HepG2 (cell line): Measurements from ENCODE around the gene API5. TPM values are rescaled to one million over a fixed set of nuclear protein-coding genes. Genes with fewer than 3 reads are reported as not detected.

ENCODE experiments used
- ATAC-seq: fragments of 200-7000 bp; cut with Tn5 transposase; 3 replicates; pipeline ENCODE4 v1.9.1; 2020; ENCODE audit warnings: mild to moderate bottlenecking, moderate library complexity
- BruUV-seq: library from RNA; stranded (reverse); fragments of 400-500 nt; replicated peaks from 2 replicates; lab custom pipeline; 2021; lab: Mats Ljungman, UMichigan
- CTCF ChIA-PET: fragments of 300-600 bp; formaldehyde crosslinking; extraction: SDS; loops from one replicate; lab custom pipeline; 2021; ENCODE audit warnings: low total read pairs, inconsistent platforms, low intra/inter-chr PET ratio; lab: Yijun Ruan, JAX
- POLR2A ChIA-PET: fragments of 350-600 bp; sonication (Branson Sonifier 250); formaldehyde crosslinking; loops from one replicate; lab custom pipeline; 2020; ENCODE audit warnings: antibody characterized with exemption, inconsistent platforms; lab: Yijun Ruan, JAX
- DNase-seq: peaks from one replicate; pipeline ENCODE4 v3.0.0-alpha.2; 2015; ENCODE audit warnings: low spot score
- FAIRE-seq: peaks from 3 replicates; lab custom pipeline; 2011; peaks lifted over from hg19 to GRCh38; lab: Jason Lieb, UNC
- H2AFZ ChIP-seq: one replicate; pipeline ENCODE4 v1.6.1; 2011; ENCODE audit warnings: low read length, inconsistent platforms
- H3K27ac ChIP-seq: fragments of 300-600 bp; 3 replicates; pipeline ENCODE4 v1.8.0; 2011; ENCODE audit warnings: mixed run types, mild to moderate bottlenecking, mixed read lengths, low read length, inconsistent platforms; ENCODE audit not compliant: insufficient read depth; ENCODE audit errors: extremely low read length
- H3K27me3 ChIP-seq, 2 experiments: fragments of 200-600 bp in 1 of 2; 2 replicates in 1 of 2; 3 replicates in 1 of 2; pipeline versions ENCODE4 v1.6.0 to v1.8.0; 2011; ENCODE audit warnings: low read length in 2 of 2, mild to moderate bottlenecking in 2 of 2, moderate library complexity in 2 of 2, inconsistent platforms in 1 of 2; ENCODE audit not compliant: insufficient read depth in 2 of 2, control insufficient read depth in 1 of 2
- H3K36me3 ChIP-seq, 2 experiments: fragments of 200-600 bp in 1 of 2; replicated peaks in 1 of 2; 2 replicates in 1 of 2; 3 replicates in 1 of 2; pipeline versions ENCODE4 v1.5.1 to v1.8.0; 2011; ENCODE audit warnings: low read length in 2 of 2, inconsistent platforms in 1 of 2; ENCODE audit not compliant: insufficient read depth in 2 of 2, control insufficient read depth in 1 of 2
- H3K4me1 ChIP-seq: 2 replicates; pipeline ENCODE4 v1.5.1; 2012; ENCODE audit warnings: low read length, inconsistent platforms; ENCODE audit not compliant: insufficient read depth
- H3K4me2 ChIP-seq: 2 replicates; pipeline ENCODE4 v1.6.0; 2011; ENCODE audit warnings: low read depth, low read length, inconsistent platforms
- H3K4me3 ChIP-seq, 3 experiments: fragments of 200-600 bp in 1 of 3; sonication (generic), shearing (Covaris generic) in 1 of 3; replicated peaks in 1 of 3; 2 replicates each; pipeline ENCODE4 v1.5.1; 2011 to 2016; ENCODE audit warnings: low read length in 3 of 3, inconsistent platforms in 2 of 3, low read depth in 2 of 3, mild to moderate bottlenecking in 2 of 3, control low read depth in 1 of 3, mixed read lengths in 1 of 3; ENCODE audit not compliant: insufficient read depth in 1 of 3
- H3K79me2 ChIP-seq: one replicate; pipeline ENCODE4 v1.6.1; 2011; ENCODE audit warnings: low read length, inconsistent platforms; ENCODE audit not compliant: insufficient read depth
- H3K9ac ChIP-seq: 2 replicates; pipeline ENCODE4 v1.6.0; 2011; ENCODE audit warnings: mild to moderate bottlenecking, low read depth, low read length, inconsistent platforms; ENCODE audit not compliant: insufficient read depth
- H3K9me3 ChIP-seq: 2 replicates; pipeline ENCODE4 v1.5.1; 2012; ENCODE audit warnings: mild to moderate bottlenecking, low read length
- H4K20me1 ChIP-seq: 2 replicates; pipeline ENCODE4 v1.6.0; 2011; ENCODE audit warnings: inconsistent platforms, mild to moderate bottlenecking, low read length, moderate library complexity; ENCODE audit not compliant: insufficient read depth
- CTCF ChIP-seq: sonication (generic); formaldehyde crosslinking; IDR thresholded peaks from 2 replicates; pipeline ENCODE4 v1.5.0; 2020; ENCODE audit warnings: mild to moderate bottlenecking, missing genetic modification reagents, moderate library complexity
- DPF2 ChIP-seq: sonication (generic); formaldehyde crosslinking; IDR thresholded peaks from 2 replicates; pipeline ENCODE4 v1.4.0; 2020; ENCODE audit warnings: mild to moderate bottlenecking, low read depth, missing genetic modification reagents, borderline replicate concordance
- HOXD1 ChIP-seq: sonication (generic); formaldehyde crosslinking; IDR thresholded peaks from 2 replicates; pipeline ENCODE4 v1.5.0; 2020; ENCODE audit warnings: missing genetic modification reagents
- PLSCR1 ChIP-seq: sonication (generic); formaldehyde crosslinking; IDR thresholded peaks from 2 replicates; pipeline ENCODE4 v1.5.0; 2020; ENCODE audit warnings: missing genetic modification reagents, mild to moderate bottlenecking, borderline replicate concordance
- SSRP1 ChIP-seq: IDR thresholded peaks from 2 replicates; pipeline ENCODE4 v1.6.1; 2016; ENCODE audit warnings: control low read depth
- YEATS4 ChIP-seq: sonication (generic); formaldehyde crosslinking; IDR thresholded peaks from 2 replicates; pipeline ENCODE4 v1.4.0; 2020; ENCODE audit warnings: missing genetic modification reagents, borderline replicate concordance
- ZNF180 ChIP-seq: sonication (generic); formaldehyde crosslinking; IDR thresholded peaks from 2 replicates; pipeline ENCODE4 v1.4.0; 2020; ENCODE audit warnings: low read depth, missing genetic modification reagents, borderline replicate concordance
- ZNF407 ChIP-seq: sonication (generic); formaldehyde crosslinking; IDR thresholded peaks from one replicate; pipeline ENCODE4 v1.5.1; 2020; ENCODE audit warnings: mild to moderate bottlenecking, missing genetic modification reagents; ENCODE audit errors: not compliant biosample characterization
- ZNF512 ChIP-seq: sonication (generic); formaldehyde crosslinking; IDR thresholded peaks from 2 replicates; pipeline ENCODE4 v1.4.0; 2020; ENCODE audit warnings: mild to moderate bottlenecking, missing genetic modification reagents
- ZSCAN30 ChIP-seq: sonication (generic); formaldehyde crosslinking; IDR thresholded peaks from 2 replicates; pipeline ENCODE4 v1.5.0; 2020; ENCODE audit warnings: mild to moderate bottlenecking, missing genetic modification reagents
- WGBS: methylation state at CpG from one replicate; pipeline ENCODE4 v1.1.6; 2017; ENCODE audit warnings: low lambda C conversion rate; 5-methylcytosine and 5-hydroxymethylcytosine counted together
- in situ Hi-C: cut with HindIII; loops from 2 replicates; pipeline ENCODE4 v1.10.0; 2017; ENCODE audit warnings: low pct_unique_long_range_greater_than_20kb; ENCODE audit not compliant: extremely low pct_ligation_motif_present
- intact Hi-C: fragments of 100-400 bp; cut with micrococcal nuclease; formaldehyde crosslinking; loops from one replicate; pipeline ENCODE4 v1.10.0; 2022; ENCODE audit not compliant: unreplicated experiment
- polyA plus RNA-seq, 8 experiments: library from polyadenylated mRNA; depleted of rRNA in 3 of 8; stranded (reverse) in 7 of 8; unstranded in 1 of 8; fragments of >200 nt; fragmentation: Illumina TruSeq in 4 of 8; extraction: Trizol in 4 of 8; gene quantifications; 2 replicates each; pipeline versions ENCODE4 v1.2.1 to v1.2.3, GENCODE V29; 2011 to 2016; ENCODE audit warnings: low read depth in 4 of 8, missing spikeins in 1 of 8, mixed read lengths in 1 of 8; ENCODE audit not compliant: insufficient read depth in 1 of 8
- total RNA-seq, 5 experiments: library from RNA; depleted of rRNA; stranded (reverse); fragments of >200 nt; fragmentation: Illumina TruSeq; extraction: Trizol; gene quantifications; 2 replicates each; pipeline ENCODE4 v1.2.3, GENCODE V29; 2016; ENCODE audit warnings: low read depth in 1 of 5

Gene API5
- total and polyA plus RNA-seq, 2 of the 13 experiments (the other 11 are each of a cell fraction or from before 2014, with no cell fraction given) = 21.6 to 59.0 TPM

- H3K36me3 ChIP-seq = no peaks in the 10 kb centered on the region
- no peak overlapping the region for H3K4me3 ChIP-seq
- peaks cover 0 to 2% of the 10 kb centered on the region in 2 experiments; a peak in 1 of 5 replicates for H3K27me3 ChIP-seq
- no peak overlapping the region for H3K9ac ChIP-seq
- H2AFZ ChIP-seq = no peak overlapping the region
- in situ Hi-C loops = loop anchor here (25.0 kb wide), 1 partner anchor 1816 kb away; the partner anchor contains the start of gene LRRC4C
- intact Hi-C loops = loop anchor here (1.0 kb wide), 1 partner anchor 508 kb away; no protein-coding TSS in a partner anchor
- no peaks in the 10 kb centered on the region for H4K20me1 ChIP-seq
- no peaks in the 10 kb centered on the region for H3K79me2 ChIP-seq
- POLR2A ChIA-PET = no interaction called here
- 13% methylated on average over 9 of the region's 9 CpGs for WGBS
- no peak overlapping the region for H3K4me2 ChIP-seq
- no peak overlapping the region for H3K27ac ChIP-seq
- FAIRE-seq (peak; percentile 42), DNase-seq (peak; percentile 54), ATAC-seq (peak; percentile 88)
- CTCF ChIA-PET = interaction anchor here (1.0 to 1.4 kb wide), 3 partner anchors 304 to 1817 kb away, joined by 3 to 10 read pairs (median 3); no protein-coding TSS in a partner anchor
- no peaks in the 10 kb centered on the region for H3K9me3 ChIP-seq
- H3K4me1 ChIP-seq = peaks cover 6% of the 10 kb centered on the region; the same call in 1 of the 2 replicates
- BruUV-seq = no TSS peak
- TF ChIP-seq CTCF (CRISPR knock-in tag) (peak; percentile 57), ZSCAN30 (CRISPR knock-in tag) (no peak), HOXD1 (no peak), YEATS4 (no peak), SSRP1 (CRISPR knock-in tag) (no peak), DPF2 (CRISPR knock-in tag) (no peak), ZNF512 (CRISPR knock-in tag) (no peak), ZNF180 (CRISPR knock-in tag) (no peak), ZNF407 (no peak), PLSCR1 (CRISPR knock-in tag) (no peak)
Observed at GRCh38 chr11:43278193-43278956, 33.4 kb upstream of the API5 start.
